Smooth muscle cell (in vitro differentiated cells): ENCODE data around the gene PLIN3. TPM values are rescaled to one million over a fixed set of nuclear protein-coding genes. Genes with fewer than 3 reads are reported as not detected.

Experiments
- DNase-seq: peaks from one replicate; lab custom pipeline; 2025; ENCODE audit not compliant: unreplicated experiment; lab: John Stamatoyannopoulos, UW
- H2AFZ ChIP-seq: fragments of 200-600 bp; sonication (generic); 2 replicates; pipeline ENCODE4 v1.6.0; 2016; ENCODE audit warnings: antibody characterized with exemption, low read depth, mild to moderate bottlenecking
- H3F3A ChIP-seq: fragments of 200-600 bp; sonication (generic); 2 replicates; pipeline ENCODE4 v1.6.0; 2017; ENCODE audit warnings: antibody characterized with exemption, low read depth
- H3K27ac ChIP-seq: fragments of 200-600 bp; sonication (generic); 2 replicates; pipeline ENCODE4 v1.5.1; 2016; ENCODE audit warnings: low read depth, mild to moderate bottlenecking
- H3K27me3 ChIP-seq: fragments of 200-600 bp; sonication (generic); 2 replicates; pipeline ENCODE4 v1.6.1; 2016; ENCODE audit warnings: low read depth, mild to moderate bottlenecking
- H3K36me3 ChIP-seq: fragments of 200-600 bp; sonication (generic); 2 replicates; pipeline ENCODE4 v1.5.1; 2016; ENCODE audit warnings: low read depth
- H3K4me1 ChIP-seq: fragments of 200-600 bp; sonication (generic); 2 replicates; pipeline ENCODE4 v1.5.1; 2016; ENCODE audit warnings: low read depth
- H3K4me2 ChIP-seq: fragments of 200-600 bp; sonication (generic); 2 replicates; pipeline ENCODE4 v1.6.0; 2016; ENCODE audit warnings: mild to moderate bottlenecking
- H3K4me3 ChIP-seq: fragments of 200-600 bp; sonication (generic); 2 replicates; pipeline ENCODE4 v1.5.1; 2016; ENCODE audit warnings: mild to moderate bottlenecking
- H3K79me2 ChIP-seq: fragments of 200-600 bp; sonication (generic); 2 replicates; pipeline ENCODE4 v1.6.0; 2016; ENCODE audit warnings: low read depth, mild to moderate bottlenecking
- H3K9ac ChIP-seq: fragments of 200-600 bp; sonication (generic); 2 replicates; pipeline ENCODE4 v1.6.0; 2016; ENCODE audit warnings: low read depth
- H3K9me3 ChIP-seq: fragments of 200-600 bp; sonication (generic); replicated peaks from 2 replicates; pipeline ENCODE4 v1.5.1; 2016; ENCODE audit warnings: low read depth
- H4K20me1 ChIP-seq: fragments of 200-600 bp; sonication (generic); 2 replicates; pipeline ENCODE4 v1.6.0; 2016; ENCODE audit warnings: low read depth
- CTCF ChIP-seq: fragments of 200-600 bp; sonication (generic); IDR thresholded peaks from 2 replicates; pipeline ENCODE4 v1.5.1; 2017; ENCODE audit warnings: borderline replicate concordance, mild to moderate bottlenecking, antibody characterized with exemption; ENCODE audit not compliant: insufficient read depth, poor library complexity, severe bottlenecking
- WGBS: methylation state at CpG from one replicate; pipeline ENCODE4 v1.1.7; 2016; ENCODE audit warnings: low lambda C conversion rate; 5-methylcytosine and 5-hydroxymethylcytosine counted together
- polyA plus RNA-seq: library from polyadenylated mRNA; unstranded; fragments of >200 nt; fragmentation: Nextera tagmentation; extraction: Ambion mirVana; gene quantifications from 2 replicates; pipeline ENCODE4 v1.2.1, GENCODE V29; 2016
- total RNA-seq: library from RNA; depleted of rRNA; stranded (reverse); fragments of >200 nt; gene quantifications from 2 replicates; pipeline ENCODE4 v1.2.3, GENCODE V29; 2014

PLIN3 gene
- total and polyA plus RNA-seq, 2 experiments from 2014 or later, result 102 to 202 TPM

- Histone ChIP-seq H3K4me3 (peak overlapping the region; percentile 82), H3K4me1 (peaks cover 19% of the 10 kb centered on the region), H2AFZ (peak overlapping the region; percentile 71), H3K27ac (peak overlapping the region; percentile 88), H3K9me3 (no peaks in the 10 kb centered on the region), H3K36me3 (no peaks in the 10 kb centered on the region), H4K20me1 (no peaks in the 10 kb centered on the region), H3K27me3 (no peaks in the 10 kb centered on the region), H3K79me2 (peaks cover 7% of the 10 kb centered on the region), H3K9ac (peak overlapping the region; percentile 59), H3F3A (peaks cover 18% of the 10 kb centered on the region), H3K4me2 (peak overlapping the region; percentile 95)
- no peak for TF ChIP-seq CTCF
- DNase-seq, result no peak
- 36% methylated on average over 23 of the region's 23 CpGs for WGBS
These were observed 43.3 kb upstream of the PLIN3 start for GRCh38 chr19:4910594-4911281.

- Histone ChIP-seq H3K4me2 (peak overlapping the region; percentile 95), H3K27ac (peak overlapping the region; percentile 88), H3F3A (peaks cover 12% of the 10 kb centered on the region), H3K9ac (peak overlapping the region; percentile 59), H2AFZ (peak overlapping the region; percentile 73), H3K4me1 (peaks cover 19% of the 10 kb centered on the region), H3K4me3 (peak overlapping the region; percentile 82), H4K20me1 (no peaks in the 10 kb centered on the region), H3K36me3 (no peaks in the 10 kb centered on the region), H3K27me3 (no peaks in the 10 kb centered on the region), H3K79me2 (peaks cover 6% of the 10 kb centered on the region), H3K9me3 (no peaks in the 10 kb centered on the region)
- WGBS, result 3% methylated on average over 48 of the region's 85 CpGs
- no peak for TF ChIP-seq CTCF
- DNase-seq, result peak; percentile 73
These were observed 42.6 kb upstream of the PLIN3 start for GRCh38 chr19:4909897-4910593.

- Histone ChIP-seq H4K20me1 (no peaks in the 10 kb centered on the region), H3K36me3 (no peaks in the 10 kb centered on the region), H2AFZ (peak within 1 kb of the TSS; percentile 73), H3K4me3 (peak within 1 kb of the TSS; percentile 82), H3K9ac (peak within 1 kb of the TSS; percentile 59), H3K27ac (peak within 1 kb of the TSS; percentile 88), H3K9me3 (no peaks in the 10 kb centered on the region), H3F3A (peaks cover 12% of the 10 kb centered on the region), H3K27me3 (no peaks in the 10 kb centered on the region), H3K79me2 (peaks cover 6% of the 10 kb centered on the region), H3K4me2 (peak within 1 kb of the TSS; percentile 95), H3K4me1 (peaks cover 16% of the 10 kb centered on the region)
- DNase-seq, result no peak
- WGBS, result 5% methylated on average over 71 of the region's 89 CpGs
- no peak for TF ChIP-seq CTCF
These were observed 41.9 kb upstream of the PLIN3 start, which contains the start of gene UHRF1 for GRCh38 chr19:4909156-4909896. Gene UHRF1, plus strand, starts transcription at chr19:4909501. Its CDS starts 1,385 bp downstream, at chr19:4910886.
